Measurements from ENCODE around the gene CCDC124.

- TF ChIP-seq BHLHE40 (IDR thresholded peaks at IDR 0.05; ENCODE audit: borderline replicate concordance) (no peak), SUZ12 (IDR thresholded peaks at IDR 0.05) (no peak), PKNOX1 (IDR thresholded peaks at IDR 0.05) (no peak), NFRKB (IDR thresholded peaks at IDR 0.05) (no peak), ELF4 (IDR thresholded peaks at IDR 0.05) (no peak), TARDBP (IDR thresholded peaks at IDR 0.05) (no peak), FOXM1 (IDR thresholded peaks at IDR 0.05; ENCODE audit: borderline replicate concordance) (no peak), FOXA1 (IDR thresholded peaks at IDR 0.05) (no peak), SP1 (IDR thresholded peaks at IDR 0.05) (no peak)
Measured at GRCh38 chr19:17893766-17894165, 39.0 kb upstream of the CCDC124 start.
